NAMALWA (cell line): Measurements from ENCODE around the gene NSMCE1.
"Not testable (repeated sequence)": the region's sequence is repeated elsewhere in the genome, so short reads cannot be mapped to it uniquely, and the experiment has no call there.

ENCODE experiments used
- DNase-seq: peaks from one replicate; pipeline ENCODE4 v3.0.0-alpha.2; 2015; ENCODE audit warnings: low spot score

The NSMCE1 gene

GRCh38 chr16:27269300-27270150 is 953 bp upstream of the NSMCE1 start:
- no peak for DNase-seq

GRCh38 chr16:27267037-27267677 is 1.4 kb downstream of the NSMCE1 start:
- DNase-seq = peak; percentile 39

- DNase-seq = no peak
Measured at GRCh38 chr16:27265982-27266381, 2.6 kb downstream of the NSMCE1 start.

GRCh38 chr16:27264151-27264550 is 4.4 kb downstream of the NSMCE1 start:
- no peak for DNase-seq

GRCh38 chr16:27262904-27263423 is 5.6 kb downstream of the NSMCE1 start:
- not testable (repeated sequence) for DNase-seq

GRCh38 chr16:27259710-27260109 is 8.9 kb downstream of the NSMCE1 start:
- DNase-seq = no peak

GRCh38 chr16:27258241-27258734 is 10.3 kb downstream of the NSMCE1 start:
- DNase-seq = no peak

GRCh38 chr16:27257271-27257670 is 11.3 kb downstream of the NSMCE1 start:
- no peak for DNase-seq

- DNase-seq = no peak
Measured at GRCh38 chr16:27256861-27257260, 11.7 kb downstream of the NSMCE1 start.

GRCh38 chr16:27254262-27254811 is 14.2 kb downstream of the NSMCE1 start:
- DNase-seq = no peak

GRCh38 chr16:27253526-27253930 is 15.0 kb downstream of the NSMCE1 start:
- DNase-seq = no peak

GRCh38 chr16:27252206-27252585 is 16.4 kb downstream of the NSMCE1 start:
- no peak for DNase-seq

GRCh38 chr16:27251541-27252205 is 16.9 kb downstream of the NSMCE1 start:
- DNase-seq = no peak

- DNase-seq = not testable (repeated sequence)
Measured at GRCh38 chr16:27248886-27249285, 19.7 kb downstream of the NSMCE1 start.

GRCh38 chr16:27248036-27248435 is 20.5 kb downstream of the NSMCE1 start:
- DNase-seq = no peak

- DNase-seq = not testable (repeated sequence)
Measured at GRCh38 chr16:27247076-27247475, 21.5 kb downstream of the NSMCE1 start.

GRCh38 chr16:27246439-27246838 is 22.1 kb downstream of the NSMCE1 start:
- no peak for DNase-seq

- no peak for DNase-seq
Measured at GRCh38 chr16:27245276-27246172, 23.0 kb downstream of the NSMCE1 start.

- DNase-seq = no peak
Measured at GRCh38 chr16:27244363-27244755, 24.2 kb downstream of the NSMCE1 start.

GRCh38 chr16:27243725-27244362 is 24.7 kb downstream of the NSMCE1 start:
- no peak for DNase-seq
